Adipocyte (in vitro differentiated cells): Measurements from ENCODE around the gene SAPCD2.

ENCODE experiments used
- DNase-seq: peaks from one replicate; pipeline ENCODE4 v3.0.0-alpha.2; 2015; ENCODE audit warnings: low read depth
- H3K27me3 ChIP-seq: replicated peaks from 2 replicates; pipeline ENCODE4 v1.7.0; 2013; ENCODE audit warnings: mild to moderate bottlenecking, low read length, moderate library complexity; ENCODE audit not compliant: control insufficient read depth, insufficient read depth
- H3K36me3 ChIP-seq: 2 replicates; pipeline ENCODE4 v1.7.0; 2013; ENCODE audit warnings: low read length, mild to moderate bottlenecking, moderate library complexity; ENCODE audit not compliant: control insufficient read depth, insufficient read depth, severe bottlenecking
- H3K4me1 ChIP-seq: 2 replicates; pipeline ENCODE4 v1.7.0; 2013; ENCODE audit warnings: mild to moderate bottlenecking, low read length, moderate library complexity; ENCODE audit not compliant: control insufficient read depth, insufficient read depth
- H3K4me3 ChIP-seq: 2 replicates; pipeline ENCODE4 v1.7.0; 2013; ENCODE audit warnings: mild to moderate bottlenecking, low read length, moderate library complexity
- H3K9ac ChIP-seq: 2 replicates; pipeline ENCODE4 v1.7.0; 2013; ENCODE audit warnings: mild to moderate bottlenecking, low read length, moderate library complexity
- H3K9me3 ChIP-seq: 2 replicates; pipeline ENCODE4 v1.7.0; 2013; ENCODE audit warnings: mild to moderate bottlenecking, low read length, moderate library complexity; ENCODE audit not compliant: control insufficient read depth

SAPCD2 gene

DNA sequence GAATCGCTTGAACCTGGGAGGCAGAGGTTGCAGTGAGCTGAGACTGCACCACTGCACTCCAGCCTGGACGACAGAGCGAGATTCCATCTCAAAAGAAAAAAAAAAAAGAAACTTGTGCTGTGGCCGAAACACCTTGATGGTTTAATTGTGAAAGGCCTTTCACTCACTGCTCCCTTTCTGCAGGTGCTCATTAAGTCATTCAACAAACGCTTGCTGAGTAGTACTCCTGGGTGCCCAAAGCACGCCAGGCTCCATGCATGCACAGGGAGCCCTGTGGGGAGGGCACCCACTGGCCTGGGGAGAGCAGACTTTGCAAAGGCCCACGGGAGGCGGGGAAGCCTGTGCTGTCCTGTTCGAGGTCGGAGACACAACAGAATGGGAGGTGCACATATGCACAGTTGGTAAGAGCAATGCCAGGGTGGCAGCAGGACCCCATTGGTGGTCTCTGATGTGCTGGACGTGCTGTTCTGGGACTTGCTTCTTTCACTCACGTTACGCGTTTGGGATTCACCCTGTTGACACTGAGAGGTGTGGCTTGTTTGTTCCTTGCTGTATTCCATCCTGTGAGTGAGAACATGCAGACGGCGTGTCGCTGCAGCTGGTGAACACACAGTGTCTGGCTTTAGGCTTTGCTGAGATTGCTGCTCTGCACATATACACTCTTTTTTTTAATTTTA is 13.5 kb downstream of the SAPCD2 start:
- Histone ChIP-seq H3K27me3 (peaks cover 22% of the 10 kb centered on the region), H3K9me3 (no peaks in the 10 kb centered on the region), H3K4me3 (no peak overlapping the region), H3K36me3 (no peaks in the 10 kb centered on the region), H3K9ac (no peak overlapping the region), H3K4me1 (no peaks in the 10 kb centered on the region)
- no peak for DNase-seq

GRCh38 chr9:137055385-137056364 is 14.7 kb downstream of the SAPCD2 start:
- H3K27me3 ChIP-seq, result peaks cover 34% of the 10 kb centered on the region
- peak; percentile 92 for DNase-seq

GRCh38 chr9:137054932-137055384 is 15.4 kb downstream of the SAPCD2 start:
- no peak for DNase-seq
- peaks cover 41% of the 10 kb centered on the region for H3K27me3 ChIP-seq

More at GRCh38 chr9:137055385-137056364, 14.7 kb downstream of the SAPCD2 start:
- H3K9ac ChIP-seq, result no peak overlapping the region
- no peaks in the 10 kb centered on the region for H3K36me3 ChIP-seq
- H3K9me3 ChIP-seq, result no peaks in the 10 kb centered on the region
- H3K4me3 ChIP-seq, result no peak overlapping the region
- no peaks in the 10 kb centered on the region for H3K4me1 ChIP-seq

GRCh38 chr9:137053944-137054931 is 16.1 kb downstream of the SAPCD2 start, which contains the start of gene ENTPD2:
TSS of gene ENTPD2 (minus strand) at chr9:137054061. CDS start at chr9:137053997, 64 bp downstream.
- DNase-seq, result no peak
- Histone ChIP-seq H3K4me3 (no peak within 1 kb of the TSS), H3K27me3 (peaks cover 48% of the 10 kb centered on the region), H3K4me1 (no peaks in the 10 kb centered on the region), H3K9ac (no peak within 1 kb of the TSS), H3K36me3 (no peaks in the 10 kb centered on the region), H3K9me3 (no peaks in the 10 kb centered on the region)

More at GRCh38 chr9:137054932-137055384, 15.4 kb downstream of the SAPCD2 start:
- Histone ChIP-seq H3K9me3 (no peaks in the 10 kb centered on the region), H3K9ac (no peak overlapping the region), H3K36me3 (no peaks in the 10 kb centered on the region), H3K4me1 (no peaks in the 10 kb centered on the region), H3K4me3 (no peak overlapping the region)

DNA sequence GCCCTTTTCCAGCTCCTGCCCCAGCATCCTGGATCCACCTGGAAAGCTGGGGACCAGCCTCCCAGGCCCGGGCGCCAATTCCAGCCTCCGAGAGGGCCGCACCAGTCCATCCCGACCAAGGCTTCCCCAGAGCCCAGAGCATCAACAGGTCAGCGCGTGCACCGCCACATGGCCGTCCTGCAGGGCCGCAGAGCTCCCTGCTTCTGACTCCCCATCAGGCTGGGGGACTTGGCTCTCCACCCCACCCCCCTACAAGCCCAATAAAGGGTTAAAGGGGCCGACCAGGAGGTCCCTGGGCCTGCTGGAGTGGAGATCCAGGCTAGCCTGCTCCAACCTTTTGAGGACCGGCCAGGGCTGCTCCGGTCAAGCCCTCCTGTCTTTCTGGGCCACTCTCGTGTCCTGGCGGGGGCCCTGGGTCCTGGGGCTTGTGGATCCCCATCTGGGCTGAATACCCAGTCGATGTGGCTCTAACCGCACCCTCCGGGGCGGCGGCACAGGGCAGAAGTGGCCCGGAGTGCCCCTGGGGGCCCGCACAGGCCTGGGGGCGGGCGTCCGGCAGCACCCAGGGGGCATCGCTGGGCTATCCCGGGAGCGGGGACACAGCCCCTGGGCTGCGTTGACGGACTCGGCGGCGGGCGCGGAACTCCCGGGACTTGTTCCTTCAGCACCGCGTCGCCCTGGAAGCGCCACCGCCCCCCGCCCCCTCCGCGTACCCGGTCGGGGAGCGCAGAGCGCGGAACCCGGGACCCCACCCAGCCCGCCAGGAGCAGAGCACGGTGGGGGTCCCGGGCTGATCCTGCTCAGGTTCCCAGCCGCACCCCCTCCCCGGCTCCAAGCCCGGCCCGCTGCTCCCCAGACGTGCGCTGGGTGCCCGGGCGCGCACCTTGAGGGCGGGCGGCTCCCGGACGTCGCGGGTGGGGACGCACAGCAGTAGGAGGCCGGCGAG is 17.1 kb downstream of the SAPCD2 start:
- no peak overlapping the region for H3K9ac ChIP-seq
- peaks cover 48% of the 10 kb centered on the region for H3K27me3 ChIP-seq
- no peak overlapping the region for H3K4me3 ChIP-seq
- H3K9me3 ChIP-seq, result no peaks in the 10 kb centered on the region
- H3K4me1 ChIP-seq, result no peaks in the 10 kb centered on the region
- no peak for DNase-seq
- H3K36me3 ChIP-seq, result no peaks in the 10 kb centered on the region

- Histone ChIP-seq H3K4me1 (no peaks in the 10 kb centered on the region), H3K9me3 (no peaks in the 10 kb centered on the region), H3K4me3 (no peak overlapping the region), H3K9ac (no peak overlapping the region), H3K36me3 (no peaks in the 10 kb centered on the region), H3K27me3 (peaks cover 56% of the 10 kb centered on the region)
- no peak for DNase-seq
These were observed 18.1 kb downstream of the SAPCD2 start for GRCh38 chr9:137052293-137052692.

GRCh38 chr9:137051145-137051724 is 19.1 kb downstream of the SAPCD2 start:
- no peaks in the 10 kb centered on the region for H3K36me3 ChIP-seq
- no peak overlapping the region for H3K9ac ChIP-seq
- H3K9me3 ChIP-seq, result no peaks in the 10 kb centered on the region
- no peak for DNase-seq
- H3K27me3 ChIP-seq, result peaks cover 60% of the 10 kb centered on the region
- H3K4me1 ChIP-seq, result peaks cover 3% of the 10 kb centered on the region
- no peak overlapping the region for H3K4me3 ChIP-seq

DNA sequence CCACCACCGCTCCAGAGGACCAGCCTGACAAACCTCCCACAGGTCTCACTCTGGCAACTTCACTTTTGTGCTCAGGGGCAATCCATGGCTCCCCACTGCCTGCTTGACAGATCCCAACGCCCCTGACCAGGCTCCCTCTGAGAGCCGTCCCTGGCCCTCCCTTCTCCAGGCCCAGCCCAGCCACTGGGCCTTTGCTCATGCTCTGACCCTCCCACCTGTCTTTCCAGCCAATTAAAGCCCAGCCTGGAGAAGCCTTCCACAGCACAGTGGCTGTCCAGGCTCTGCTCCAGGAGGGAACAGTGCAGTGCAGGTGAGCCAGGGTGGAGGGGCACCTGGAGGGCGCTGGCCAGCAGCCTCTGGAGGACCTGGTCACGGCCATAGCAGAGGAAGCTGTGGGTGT is 19.8 kb downstream of the SAPCD2 start:
- Histone ChIP-seq H3K4me3 (no peak overlapping the region), H3K9me3 (no peaks in the 10 kb centered on the region), H3K27me3 (peaks cover 60% of the 10 kb centered on the region), H3K9ac (no peak overlapping the region), H3K4me1 (peaks cover 3% of the 10 kb centered on the region), H3K36me3 (no peaks in the 10 kb centered on the region)
- DNase-seq, result no peak

GRCh38 chr9:137049544-137050449 is 20.6 kb downstream of the SAPCD2 start:
- peaks cover 58% of the 10 kb centered on the region for H3K27me3 ChIP-seq
- DNase-seq, result peak; percentile 84

More at GRCh38 chr9:137049544-137050449, 20.6 kb downstream of the SAPCD2 start:
- H3K9ac ChIP-seq, result no peak overlapping the region
- no peak overlapping the region for H3K4me3 ChIP-seq
- H3K36me3 ChIP-seq, result no peaks in the 10 kb centered on the region
- H3K4me1 ChIP-seq, result peaks cover 8% of the 10 kb centered on the region
- H3K9me3 ChIP-seq, result no peaks in the 10 kb centered on the region
